GM13976 (cell line): ENCODE measurements around the gene MEGF11.
"Not testable (repeated sequence)": the region's sequence is repeated elsewhere in the genome, so short reads cannot be mapped to it uniquely, and the experiment has no call there.

Experiments
- DNase-seq: peaks from one replicate; pipeline ENCODE4 v3.0.0; 2012; ENCODE audit warnings: low spot score
- CTCF ChIP-seq: IDR thresholded peaks from 2 replicates; pipeline ENCODE4 v1.5.1; 2012; ENCODE audit warnings: borderline replicate concordance, mild to moderate bottlenecking; ENCODE audit not compliant: insufficient read depth; ENCODE audit errors: extremely low read depth, missing control alignments, control extremely low read depth
- in situ Hi-C: fragments of 300-500 bp; cut with MboI; formaldehyde crosslinking; loops from one replicate; pipeline ENCODE4 v1.12.0; 2022; ENCODE audit warnings: low sequenced_read_pairs, mixed read lengths, inconsistent platforms; ENCODE audit not compliant: unreplicated experiment

Gene MEGF11

DNA sequence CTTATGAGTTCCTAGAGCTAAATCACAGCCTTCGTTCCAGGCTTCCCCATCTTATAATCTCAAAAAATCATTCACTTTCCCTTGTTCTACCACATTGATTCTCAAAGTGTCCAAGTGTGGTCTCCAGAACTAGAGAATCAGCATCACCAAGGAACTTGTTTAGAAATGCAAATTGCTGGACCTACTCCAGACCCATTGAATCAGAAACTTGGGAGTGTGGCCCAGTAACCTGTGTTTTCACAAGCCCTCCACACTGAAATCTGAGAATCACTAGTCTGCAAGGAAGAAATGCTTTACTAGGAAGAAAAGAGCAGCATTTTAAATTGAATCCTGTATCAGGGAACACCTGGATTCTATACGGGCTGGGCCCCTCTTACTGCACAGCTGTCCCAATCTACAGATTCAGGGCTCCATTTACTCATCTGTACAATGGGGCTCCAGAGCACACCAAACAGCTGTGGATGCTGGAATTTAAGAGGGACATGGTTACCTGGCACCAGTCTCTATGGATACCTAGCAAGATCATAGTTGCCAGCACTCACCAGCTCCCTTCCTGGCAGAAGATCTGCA is 3.9 kb downstream of the MEGF11 start:
- no peak for DNase-seq
- no peak for TF ChIP-seq CTCF
- in situ Hi-C loops, result no loop called here

- in situ Hi-C loops, result no loop called here
- DNase-seq, result no peak
- TF ChIP-seq CTCF, result no peak
Measured at GRCh38 chr15:66246937-66247336, 6.6 kb downstream of the MEGF11 start.

DNA sequence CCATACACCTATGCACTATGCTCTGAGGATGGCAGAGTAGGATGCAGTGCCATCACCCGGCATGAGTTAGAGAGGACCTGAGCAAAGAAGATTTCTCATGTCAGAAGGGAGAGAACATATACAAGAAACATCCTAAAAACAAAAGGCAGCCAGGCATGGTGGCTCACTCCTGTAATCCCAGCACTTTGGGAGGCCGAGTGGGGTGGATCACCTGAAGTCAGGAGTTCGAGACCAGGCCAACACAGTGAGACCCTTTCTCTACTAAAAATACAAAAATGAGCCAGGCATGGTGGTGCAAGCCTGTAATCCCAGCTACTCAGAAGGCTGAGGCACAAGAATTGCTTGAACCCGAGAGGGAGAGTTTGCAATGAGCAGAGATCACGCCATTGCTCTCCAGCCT is 7.7 kb downstream of the MEGF11 start:
- in situ Hi-C loops, DNase-seq: not testable (repeated sequence)

- TF ChIP-seq CTCF, result no peak
- DNase-seq, result no peak
- in situ Hi-C loops, result no loop called here
Measured at GRCh38 chr15:66241908-66242285, 11.7 kb downstream of the MEGF11 start.

DNA sequence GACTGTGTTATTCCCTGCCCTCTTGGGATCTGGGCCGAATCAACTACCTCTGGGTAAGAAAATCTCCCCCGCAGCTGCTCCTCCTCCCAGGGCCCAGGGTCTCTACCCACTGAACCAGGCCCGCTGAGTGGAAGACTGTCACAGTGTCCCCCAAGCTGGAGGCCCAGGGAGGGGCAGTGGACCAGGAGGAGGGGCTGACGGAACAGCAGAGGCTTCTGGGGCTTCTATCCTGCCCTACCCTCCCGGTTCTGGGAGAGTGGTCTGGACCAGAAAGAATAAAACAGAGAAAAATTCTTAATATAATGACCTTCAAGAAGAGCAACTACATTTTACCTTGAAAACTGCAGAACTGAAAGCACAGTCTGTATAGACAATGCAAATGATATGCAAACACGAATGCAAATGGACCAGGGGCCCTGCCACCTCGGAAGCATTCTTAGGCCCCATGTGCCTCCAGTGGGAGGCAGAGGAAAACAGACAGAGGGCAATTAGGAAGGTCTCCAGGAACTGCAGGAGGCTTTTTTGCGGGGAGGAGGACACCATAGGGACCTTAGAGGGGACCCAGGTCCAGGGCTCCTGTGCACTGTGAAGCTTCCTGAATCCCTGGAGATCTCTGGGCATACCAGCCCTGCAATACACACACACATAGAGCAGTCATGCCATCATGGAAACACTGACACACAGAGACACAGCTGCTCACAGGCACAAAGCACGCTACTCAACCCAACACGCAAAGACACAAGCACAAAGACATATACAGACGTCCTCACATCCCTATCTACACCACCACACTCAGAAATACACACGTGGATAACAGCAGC is 12.3 kb downstream of the MEGF11 start:
- in situ Hi-C loops, result no loop called here
- no peak for DNase-seq

GRCh38 chr15:66240240-66240794 is 13.2 kb downstream of the MEGF11 start:
- TF ChIP-seq CTCF, result no peak
- in situ Hi-C loops, result no loop called here
- DNase-seq, result no peak

More for the DNA sequence above, 12.3 kb downstream of the MEGF11 start:
- TF ChIP-seq CTCF, result no peak

DNA sequence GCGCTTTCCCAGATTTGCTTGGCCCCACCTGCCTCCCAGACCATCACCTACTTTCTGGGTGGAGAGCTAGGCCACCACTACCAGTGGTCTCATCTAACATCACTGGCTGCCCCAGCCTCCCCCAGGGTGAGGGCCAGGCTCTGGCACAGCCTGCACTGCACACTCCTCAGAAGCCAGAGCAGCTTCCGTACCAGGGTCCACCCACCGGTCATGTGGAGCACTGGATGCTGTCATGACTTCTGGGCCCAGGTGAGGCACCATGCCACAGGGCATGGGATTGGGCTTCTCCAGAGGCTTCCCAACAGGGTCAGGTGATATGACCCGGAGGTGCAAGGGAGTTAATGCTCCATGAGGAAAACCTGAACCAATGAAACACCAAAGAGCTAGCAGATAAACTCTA is 14.0 kb downstream of the MEGF11 start:
- no peak for DNase-seq
- no peak for TF ChIP-seq CTCF
- in situ Hi-C loops, result no loop called here
